DMS153 (cell line): ENCODE results near the gene SPECC1.
"Not testable (repeated sequence)": the region's sequence is repeated elsewhere in the genome, so short reads cannot be mapped to it uniquely, and the experiment has no call there.

Experiments used
- DNase-seq: peaks from one replicate; lab custom pipeline; 2025; lab: John Stamatoyannopoulos, UW

The SPECC1 gene

GRCh38 chr17:20068445-20068844 is 59.3 kb downstream of the SPECC1 start:
- DNase-seq: no peak

- no peak for DNase-seq
These were observed 62.9 kb downstream of the SPECC1 start for GRCh38 chr17:20071824-20072691.

GRCh38 chr17:20072692-20072992 is 63.5 kb downstream of the SPECC1 start:
- no peak for DNase-seq

- DNase-seq: no peak
These were observed 64.2 kb downstream of the SPECC1 start for GRCh38 chr17:20073055-20073979.

GRCh38 chr17:20074001-20074400 is 64.8 kb downstream of the SPECC1 start:
- no peak for DNase-seq

- no peak for DNase-seq
These were observed 65.3 kb downstream of the SPECC1 start for GRCh38 chr17:20074489-20074888.

- DNase-seq: not testable (repeated sequence)
These were observed 67.0 kb downstream of the SPECC1 start for GRCh38 chr17:20076137-20076536.

GRCh38 chr17:20077978-20078685 is 69.0 kb downstream of the SPECC1 start:
- DNase-seq: no peak

- no peak for DNase-seq
These were observed 71.4 kb downstream of the SPECC1 start for GRCh38 chr17:20080513-20080912.

GRCh38 chr17:20083156-20083859 is 74.1 kb downstream of the SPECC1 start:
- DNase-seq: no peak

GRCh38 chr17:20084621-20085282 is 75.6 kb downstream of the SPECC1 start:
- DNase-seq: no peak

- DNase-seq: no peak
These were observed 76.2 kb downstream of the SPECC1 start for GRCh38 chr17:20085283-20085845.

GRCh38 chr17:20086416-20087076 is 77.4 kb downstream of the SPECC1 start:
- no peak for DNase-seq

GRCh38 chr17:20087538-20088250 is 78.5 kb downstream of the SPECC1 start:
- DNase-seq: no peak

GRCh38 chr17:20089756-20090547 is 80.8 kb downstream of the SPECC1 start:
- DNase-seq: no peak

- DNase-seq: no peak
These were observed 82.2 kb downstream of the SPECC1 start for GRCh38 chr17:20091174-20092029.

GRCh38 chr17:20092261-20092867 is 83.2 kb downstream of the SPECC1 start:
- no peak for DNase-seq
